Measurements from ENCODE around the gene PPARD. TPM values are rescaled to one million over a fixed set of nuclear protein-coding genes. Genes with fewer than 3 reads are reported as not detected.

PPARD gene
- polyA plus RNA-seq, 2 of the 4 experiments (the other 2 are of a cell fraction): 3.8 to 5.9 TPM

GRCh38 chr6:35451354-35452182 is 109.2 kb downstream of the PPARD start:
- Histone ChIP-seq H3K4me1 (peaks cover 5% of the 10 kb centered on the region; the same call in 2 of the 3 replicates), H3K9me3 (no peaks in the 10 kb centered on the region), H3K27ac (no peak overlapping the region), H3K4me2 (peak overlapping the region; percentile 94), H3K4me3 (peak overlapping the region; percentile 91)
- ATAC-seq: no peak
- ChIA-PET CTCF (interaction anchor here (0.9 to 8.0 kb wide), 6 partner anchors 10 to 155 kb away, joined by 3 to 140 read pairs (median 6); partner anchors contain the start of genes PPARD and RPL10A), POLR2A (no interaction called here)
- DNase-seq (ENCODE audit: low read depth in 1 of 2, low spot score in 1 of 2): no peak
- FAIRE-seq: no peak
- 20% methylated on average over 15 of the region's 20 CpGs for WGBS (ENCODE audit: missing lambda C conversion rate)
- TF ChIP-seq BHLHE40 (IDR thresholded peaks at IDR 0.05; ENCODE audit: low read depth, low read length) (no peak), MAZ (IDR thresholded peaks at IDR 0.05; ENCODE audit: borderline replicate concordance, low read depth, low read length) (no peak), ELK1 (IDR thresholded peaks at IDR 0.05; ENCODE audit: low read depth, low read length) (no peak), SREBF2 (IDR thresholded peaks at IDR 0.05) (no peak), RCOR1 (IDR thresholded peaks at IDR 0.05; ENCODE audit: low read depth, low read length) (no peak), EP300 (IDR thresholded peaks at IDR 0.05) (no peak), FOSL2 (IDR thresholded peaks at IDR 0.05) (no peak), FOSL2 (CRISPR knock-in tag; IDR thresholded peaks at IDR 0.05) (no peak), RAD21 (conservative IDR thresholded peaks at IDR 0.05 in 1 of 2, IDR thresholded peaks at IDR 0.05 in 1 of 2) (no peak), MAFK (IDR thresholded peaks at IDR 0.05; ENCODE audit: partially characterized antibody) (no peak), HEYL (CRISPR knock-in tag; IDR thresholded peaks at IDR 0.05) (no peak), ZFP36 (IDR thresholded peaks at IDR 0.05; ENCODE audit: borderline replicate concordance, partially characterized antibody) (no peak), JUNB (IDR thresholded peaks at IDR 0.05) (no peak), RNF2 (IDR thresholded peaks at IDR 0.05; ENCODE audit: borderline replicate concordance, low read depth) (no peak), PHF8 (IDR thresholded peaks at IDR 0.05; ENCODE audit: borderline replicate concordance, low read depth) (no peak), GATA3 (IDR thresholded peaks at IDR 0.05; ENCODE audit: borderline replicate concordance) (no peak), CHD4 (IDR thresholded peaks at IDR 0.05; ENCODE audit: borderline replicate concordance) (no peak), EHMT2 (IDR thresholded peaks at IDR 0.05; ENCODE audit: low read depth) (no peak)
- TF ChIP-seq, protein P1, sequence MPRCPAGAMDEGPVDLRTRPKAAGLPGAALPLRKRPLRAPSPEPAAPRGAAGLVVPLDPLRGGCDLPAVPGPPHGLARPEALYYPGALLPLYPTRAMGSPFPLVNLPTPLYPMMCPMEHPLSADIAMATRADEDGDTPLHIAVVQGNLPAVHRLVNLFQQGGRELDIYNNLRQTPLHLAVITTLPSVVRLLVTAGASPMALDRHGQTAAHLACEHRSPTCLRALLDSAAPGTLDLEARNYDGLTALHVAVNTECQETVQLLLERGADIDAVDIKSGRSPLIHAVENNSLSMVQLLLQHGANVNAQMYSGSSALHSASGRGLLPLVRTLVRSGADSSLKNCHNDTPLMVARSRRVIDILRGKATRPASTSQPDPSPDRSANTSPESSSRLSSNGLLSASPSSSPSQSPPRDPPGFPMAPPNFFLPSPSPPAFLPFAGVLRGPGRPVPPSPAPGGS (IDR thresholded peaks at IDR 0.05): no peak

DNA sequence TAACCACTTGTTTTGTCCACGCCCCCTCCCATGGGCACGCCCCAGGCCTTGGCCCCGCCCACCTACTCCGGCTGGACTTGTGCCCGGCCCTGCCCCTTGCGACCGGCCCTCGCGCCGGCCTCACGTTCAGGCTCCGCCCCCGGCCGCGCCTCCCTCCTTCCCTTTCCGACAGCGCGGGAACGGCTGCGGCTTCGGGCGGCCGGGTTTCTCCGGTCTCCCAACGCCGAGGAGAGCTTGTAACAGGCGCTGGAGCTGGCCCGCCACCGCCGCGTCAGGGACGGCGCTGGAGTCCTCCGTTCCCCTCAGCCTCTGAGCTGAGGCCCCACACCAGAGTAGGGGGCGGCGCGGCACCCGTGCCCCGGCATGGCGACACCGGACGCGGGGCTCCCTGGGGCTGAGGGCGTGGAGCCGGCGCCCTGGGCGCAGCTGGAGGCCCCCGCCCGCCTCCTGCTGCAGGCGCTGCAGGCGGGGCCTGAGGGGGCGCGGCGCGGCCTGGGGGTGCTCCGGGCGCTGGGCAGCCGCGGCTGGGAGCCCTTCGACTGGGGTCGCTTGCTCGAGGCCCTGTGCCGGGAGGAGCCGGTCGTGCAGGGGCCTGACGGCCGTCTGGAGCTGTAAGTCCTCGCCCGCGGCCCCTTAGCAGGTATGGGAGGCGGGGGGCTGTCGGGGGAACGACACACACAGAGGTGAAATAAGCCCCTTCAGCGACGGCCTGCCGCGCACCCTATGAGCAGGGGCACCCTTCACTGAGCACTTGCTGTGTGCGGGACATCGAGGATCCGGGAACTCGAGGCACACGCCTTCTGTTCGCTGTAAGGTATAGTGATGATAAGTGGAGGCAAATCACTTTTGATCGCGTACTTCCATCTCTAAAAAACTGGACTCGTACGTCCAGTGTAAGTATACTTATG is 110.1 kb downstream of the PPARD start, which contains the start of gene FANCE:
Gene FANCE (plus strand): TSS at position 156 of the 908 bp plus-strand sequence. CDS start 208 bp downstream, at position 364.
- H3K27ac ChIP-seq: peak within 1 kb of the TSS; percentile 74 to 88
- POLR2A ChIA-PET: no interaction called here
- CTCF ChIA-PET: interaction anchor here (3.8 to 8.0 kb wide), 3 partner anchors 15 to 111 kb away, joined by 13 to 140 read pairs (median 48); partner anchors contain the start of genes PPARD and RPL10A
- ATAC-seq (peak; percentile 75 to 89), DNase-seq (ENCODE audit: low read depth in 1 of 2, low spot score in 1 of 2) (peak; percentile 70 to 89), FAIRE-seq (no peak)
- no peaks in the 10 kb centered on the region for H3K9me3 ChIP-seq
- peaks cover 5% of the 10 kb centered on the region; the same call in 2 of the 3 replicates for H3K4me1 ChIP-seq
- TF ChIP-seq RFX5 (IDR thresholded peaks at IDR 0.05) (no peak), MAX (IDR thresholded peaks at IDR 0.05) (peak; percentile 74), NFE2L2 (conservative IDR thresholded peaks at IDR 0.05; ENCODE audit: low read length) (no peak), TP53 (CRISPR knock-in tag; IDR thresholded peaks at IDR 0.05) (no peak), JUN (IDR thresholded peaks at IDR 0.05) (0 out of 5 replicates have a peak, but pooled peaks of 1 of the 2 experiments have one; percentile 34), POLR2A (IDR thresholded peaks at IDR 0.05; ENCODE audit: low read length) (peak; percentile 14; the same call in 1 of the 2 replicates)
- TF ChIP-seq, protein P2, sequence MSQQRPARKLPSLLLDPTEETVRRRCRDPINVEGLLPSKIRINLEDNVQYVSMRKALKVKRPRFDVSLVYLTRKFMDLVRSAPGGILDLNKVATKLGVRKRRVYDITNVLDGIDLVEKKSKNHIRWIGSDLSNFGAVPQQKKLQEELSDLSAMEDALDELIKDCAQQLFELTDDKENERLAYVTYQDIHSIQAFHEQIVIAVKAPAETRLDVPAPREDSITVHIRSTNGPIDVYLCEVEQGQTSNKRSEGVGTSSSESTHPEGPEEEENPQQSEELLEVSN (IDR thresholded peaks at IDR 0.05; ENCODE audit: borderline replicate concordance, low read depth): peak; percentile 86
- WGBS (ENCODE audit: missing lambda C conversion rate): 77% methylated on average over 6 of the region's 87 CpGs
- peak within 1 kb of the TSS; percentile 94 for H3K4me2 ChIP-seq
- H3K4me3 ChIP-seq: peak within 1 kb of the TSS; percentile 91
